Upper lobe of left lung (tissue), 4 donors: ENCODE measurements around the gene SDCBP2.

Experiments used
- CTCF ChIP-seq, 6 experiments: fragments of 450-650 bp in 4 of 6; fragments of 200-600 bp in 2 of 6; sonication (generic) in 2 of 6; IDR thresholded peaks; one replicate each; pipeline ENCODE4 v1.5.1; 2016 to 2019; ENCODE audit warnings: antibody characterized with exemption in 6 of 6
- POLR2A ChIP-seq, 4 donors: fragments of 450-650 bp; IDR thresholded peaks; one replicate each; pipeline ENCODE4 v1.5.1; 2016 to 2017; ENCODE audit warnings: antibody characterized with exemption in 4 of 4, mild to moderate bottlenecking in 2 of 4

GRCh38 chr20:1323256-1323655, 5.7 kb downstream of the SDCBP2 start:
- TF ChIP-seq POLR2A (IDR thresholded peaks at IDR 0.05) (no peak), CTCF (IDR thresholded peaks at IDR 0.05) (no peak)
